NT2/D1 (cell line): Measurements from ENCODE around the gene CEP170.

Experiments used
- YY1 ChIP-seq: IDR thresholded peaks from 2 replicates; pipeline ENCODE4 v1.6.1; 2011; ENCODE audit not compliant: insufficient read length, insufficient read depth
- ZNF274 ChIP-seq: IDR thresholded peaks from 2 replicates; pipeline ENCODE4 v1.6.1; 2011; ENCODE audit warnings: mild to moderate bottlenecking, low read depth, low read length

DNA sequence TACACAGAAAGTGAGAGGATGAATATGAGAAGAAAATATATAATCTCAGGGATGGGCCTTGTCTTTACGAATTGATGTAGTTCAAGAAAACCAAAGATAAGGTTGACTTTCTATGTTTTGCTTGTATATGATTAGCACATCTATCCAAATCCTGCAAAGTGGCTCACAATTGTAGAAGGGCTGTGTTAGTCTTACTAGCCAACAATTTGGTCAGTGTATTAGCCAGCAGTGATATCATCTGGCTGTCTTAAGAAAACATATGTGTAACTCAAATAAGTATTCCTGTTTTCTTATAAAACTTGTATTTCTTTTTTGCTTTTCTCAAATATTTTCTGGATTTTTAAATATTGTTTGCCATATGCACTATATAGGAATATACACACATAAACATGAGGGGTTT lies 6.3 kb upstream of the CEP170 start:
- TF ChIP-seq ZNF274 (no peak), YY1 (no peak)
